Measurements from ENCODE around the gene PITRM1. TPM values are rescaled to one million over a fixed set of nuclear protein-coding genes. Genes with fewer than 3 reads are reported as not detected.

The PITRM1 gene
- total RNA-seq, 2 donors from 2014 or later = 45.3 to 50.2 TPM

- no peak overlapping the region for H3K4me3 Mint-ChIP-seq
- peaks cover 1% of the 10 kb centered on the region for H3K9me3 Mint-ChIP-seq
- peaks cover 45% of the 10 kb centered on the region for H3K36me3 Mint-ChIP-seq (ENCODE audit: low read depth)
- Histone ChIP-seq H3K27ac (ENCODE audit: low read depth, low read length) (no peak overlapping the region), H3K9me3 (ENCODE audit: control insufficient read depth, low read length) (no peaks in the 10 kb centered on the region), H3K36me3 (ENCODE audit: control insufficient read depth, insufficient read depth, low read length) (peaks cover 3% of the 10 kb centered on the region), H3K27me3 (ENCODE audit: control insufficient read depth, insufficient read depth, low read length, poor library complexity, severe bottlenecking) (no peaks in the 10 kb centered on the region), H3K4me3 (ENCODE audit: low read length) (no peak overlapping the region), H3K9ac (ENCODE audit: extremely low read depth, low read length, poor library complexity, severe bottlenecking) (no peak overlapping the region), H3K4me1 (ENCODE audit: control insufficient read depth, insufficient read depth, low read length) (no peaks in the 10 kb centered on the region)
- no peak overlapping the region for H3K27ac Mint-ChIP-seq
- TF ChIP-seq CTCF (conservative IDR thresholded peaks at IDR 0.05) = no peak
- no peaks in the 10 kb centered on the region for H3K4me1 Mint-ChIP-seq
- 92 to 94% methylated on average over 32 to 40 of the region's 40 CpGs for WGBS, 2 experiments (ENCODE audit: insufficient coverage in 1 of 2, insufficient read length in 1 of 2)
- H3K27me3 Mint-ChIP-seq (ENCODE audit: insufficient read depth) = no peaks in the 10 kb centered on the region
- DNase-seq = no peak
Observed at GRCh38 chr10:3124412-3125175, 48.0 kb downstream of the PITRM1 start.

GRCh38 chr10:3123571-3124411 is 48.8 kb downstream of the PITRM1 start:
- no peak overlapping the region for H3K27ac Mint-ChIP-seq
- 82 to 90% methylated on average over 26 to 32 of the region's 32 CpGs for WGBS, 2 experiments (ENCODE audit: insufficient coverage in 1 of 2, insufficient read length in 1 of 2)
- no peak for DNase-seq
- H3K4me3 Mint-ChIP-seq = no peak overlapping the region
- Histone ChIP-seq H3K4me1 (ENCODE audit: control insufficient read depth, insufficient read depth, low read length) (no peaks in the 10 kb centered on the region), H3K36me3 (ENCODE audit: control insufficient read depth, insufficient read depth, low read length) (peaks cover 4% of the 10 kb centered on the region), H3K27me3 (ENCODE audit: control insufficient read depth, insufficient read depth, low read length, poor library complexity, severe bottlenecking) (no peaks in the 10 kb centered on the region), H3K27ac (ENCODE audit: low read depth, low read length) (no peak overlapping the region), H3K9me3 (ENCODE audit: control insufficient read depth, low read length) (no peaks in the 10 kb centered on the region), H3K4me3 (ENCODE audit: low read length) (no peak overlapping the region), H3K9ac (ENCODE audit: extremely low read depth, low read length, poor library complexity, severe bottlenecking) (no peak overlapping the region)
- no peaks in the 10 kb centered on the region for H3K27me3 Mint-ChIP-seq (ENCODE audit: insufficient read depth)
- no peak for TF ChIP-seq CTCF (conservative IDR thresholded peaks at IDR 0.05)
- H3K9me3 Mint-ChIP-seq = peaks cover 1% of the 10 kb centered on the region
- H3K36me3 Mint-ChIP-seq (ENCODE audit: low read depth) = peaks cover 42% of the 10 kb centered on the region
- H3K4me1 Mint-ChIP-seq = no peaks in the 10 kb centered on the region

GRCh38 chr10:3122486-3123205 is 49.9 kb downstream of the PITRM1 start:
- H3K9me3 ChIP-seq (ENCODE audit: control insufficient read depth, low read length) = no peaks in the 10 kb centered on the region
- no peak overlapping the region for H3K9ac ChIP-seq (ENCODE audit: extremely low read depth, low read length, poor library complexity, severe bottlenecking)
- H3K4me3 Mint-ChIP-seq = no peak overlapping the region
- no peak overlapping the region for H3K4me3 ChIP-seq (ENCODE audit: low read length)
- H3K4me1 ChIP-seq (ENCODE audit: control insufficient read depth, insufficient read depth, low read length) = no peaks in the 10 kb centered on the region
- no peak overlapping the region for H3K27ac ChIP-seq (ENCODE audit: low read depth, low read length)
- peaks cover 9% of the 10 kb centered on the region for H3K36me3 ChIP-seq (ENCODE audit: control insufficient read depth, insufficient read depth, low read length)
- H3K27me3 Mint-ChIP-seq (ENCODE audit: insufficient read depth) = no peaks in the 10 kb centered on the region
- peak overlapping the region; percentile 39 for H3K27ac Mint-ChIP-seq
- WGBS, 2 experiments (ENCODE audit: insufficient coverage in 1 of 2, insufficient read length in 1 of 2) = 93 to 99% methylated on average over 23 to 27 of the region's 27 CpGs
- H3K4me1 Mint-ChIP-seq = no peaks in the 10 kb centered on the region
- no peaks in the 10 kb centered on the region for H3K27me3 ChIP-seq (ENCODE audit: control insufficient read depth, insufficient read depth, low read length, poor library complexity, severe bottlenecking)
- H3K36me3 Mint-ChIP-seq (ENCODE audit: low read depth) = peaks cover 42% of the 10 kb centered on the region
- no peak for TF ChIP-seq CTCF (conservative IDR thresholded peaks at IDR 0.05)
- DNase-seq = no peak
- no peaks in the 10 kb centered on the region for H3K9me3 Mint-ChIP-seq
